ENCODE measurements around the gene KIAA1958.

The KIAA1958 gene

DNA sequence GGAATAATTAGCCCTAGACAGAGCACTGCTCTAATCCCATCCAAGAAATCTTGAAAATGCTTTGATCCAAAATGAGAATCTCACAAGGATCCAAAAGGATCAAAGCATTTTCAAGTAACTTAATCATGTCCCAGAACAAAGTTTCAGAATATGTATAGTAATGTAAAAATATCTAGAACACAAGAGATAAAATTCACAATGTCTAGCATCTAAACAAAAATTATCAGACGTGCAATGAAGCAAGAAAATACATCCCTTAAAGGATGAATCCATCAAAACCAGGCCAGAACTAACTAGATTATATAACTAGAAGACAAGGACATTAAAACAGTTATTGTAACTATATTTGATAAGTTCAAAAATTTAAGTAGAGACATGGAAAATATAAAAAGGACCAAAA lies 162.0 kb downstream of the KIAA1958 start:
- H3K4me3 ChIP-seq (ENCODE audit: control insufficient read depth, low read depth, low read length), result no peak overlapping the region
- TF ChIP-seq, protein P1, sequence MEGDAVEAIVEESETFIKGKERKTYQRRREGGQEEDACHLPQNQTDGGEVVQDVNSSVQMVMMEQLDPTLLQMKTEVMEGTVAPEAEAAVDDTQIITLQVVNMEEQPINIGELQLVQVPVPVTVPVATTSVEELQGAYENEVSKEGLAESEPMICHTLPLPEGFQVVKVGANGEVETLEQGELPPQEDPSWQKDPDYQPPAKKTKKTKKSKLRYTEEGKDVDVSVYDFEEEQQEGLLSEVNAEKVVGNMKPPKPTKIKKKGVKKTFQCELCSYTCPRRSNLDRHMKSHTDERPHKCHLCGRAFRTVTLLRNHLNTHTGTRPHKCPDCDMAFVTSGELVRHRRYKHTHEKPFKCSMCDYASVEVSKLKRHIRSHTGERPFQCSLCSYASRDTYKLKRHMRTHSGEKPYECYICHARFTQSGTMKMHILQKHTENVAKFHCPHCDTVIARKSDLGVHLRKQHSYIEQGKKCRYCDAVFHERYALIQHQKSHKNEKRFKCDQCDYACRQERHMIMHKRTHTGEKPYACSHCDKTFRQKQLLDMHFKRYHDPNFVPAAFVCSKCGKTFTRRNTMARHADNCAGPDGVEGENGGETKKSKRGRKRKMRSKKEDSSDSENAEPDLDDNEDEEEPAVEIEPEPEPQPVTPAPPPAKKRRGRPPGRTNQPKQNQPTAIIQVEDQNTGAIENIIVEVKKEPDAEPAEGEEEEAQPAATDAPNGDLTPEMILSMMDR (IDR thresholded peaks at IDR 0.05; ENCODE audit: control insufficient read depth, insufficient read depth, low read depth, low read length, missing control alignments), result no peak
- no peak for DNase-seq (ENCODE audit: low read depth)

- TF ChIP-seq, protein P1 (IDR thresholded peaks at IDR 0.05; ENCODE audit: control insufficient read depth, insufficient read depth, low read depth, low read length, missing control alignments), result no peak
- DNase-seq (ENCODE audit: low read depth), result no peak
- H3K4me3 ChIP-seq (ENCODE audit: control insufficient read depth, low read depth, low read length), result no peak overlapping the region
These were observed 167.7 kb downstream of the KIAA1958 start for GRCh38 chr9:112654282-112654681.

GRCh38 chr9:112655668-112656067 lies 169.0 kb downstream of the KIAA1958 start:
- TF ChIP-seq, protein P1 (IDR thresholded peaks at IDR 0.05; ENCODE audit: control insufficient read depth, insufficient read depth, low read depth, low read length, missing control alignments), result no peak
- no peak overlapping the region for H3K4me3 ChIP-seq (ENCODE audit: control insufficient read depth, low read depth, low read length)
- DNase-seq (ENCODE audit: low read depth), result no peak

DNA sequence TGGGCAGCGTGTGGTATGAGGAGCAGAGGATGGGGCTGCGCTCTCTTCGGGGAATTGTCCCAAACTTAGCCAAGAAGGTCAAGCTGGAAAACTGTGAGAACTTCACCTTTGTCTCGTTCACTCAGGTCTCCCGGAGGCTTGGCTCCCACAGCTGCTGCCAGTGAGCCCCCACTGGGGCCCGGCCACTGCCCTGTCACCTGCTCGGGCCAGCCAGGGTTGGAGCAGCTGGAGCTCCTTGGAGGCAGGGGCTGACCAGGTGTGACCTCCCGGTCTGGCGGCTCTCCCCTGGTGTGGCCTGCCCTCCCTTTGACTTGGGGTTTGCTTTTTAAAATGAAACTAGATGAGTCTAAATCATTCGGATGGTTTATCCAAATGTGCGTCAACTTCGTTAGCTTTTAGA lies 173.3 kb downstream of the KIAA1958 start:
- TF ChIP-seq, protein P1 (IDR thresholded peaks at IDR 0.05; ENCODE audit: control insufficient read depth, insufficient read depth, low read depth, low read length, missing control alignments), result no peak
- no peak for DNase-seq (ENCODE audit: low read depth)

DNA sequence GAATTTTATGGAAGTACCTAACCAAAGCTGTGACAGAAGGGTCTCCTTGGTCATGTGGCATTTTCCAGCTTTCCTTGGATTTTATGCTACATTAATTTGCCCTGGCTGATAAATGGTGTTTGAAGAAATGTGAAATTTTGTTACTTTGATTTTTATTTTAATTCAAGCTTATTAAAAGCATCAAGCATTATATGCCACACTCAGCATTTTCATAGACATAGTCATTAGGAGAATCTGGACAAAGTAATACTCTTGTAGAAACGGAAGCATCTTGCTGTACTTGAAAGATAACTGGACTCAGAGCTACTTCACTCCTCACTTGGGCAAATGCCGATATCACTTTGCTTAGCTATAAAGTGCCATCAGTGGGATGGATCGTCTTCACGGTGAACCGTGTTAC lies 177.1 kb downstream of the KIAA1958 start:
- DNase-seq (ENCODE audit: low read depth), result no peak
- no peak overlapping the region for H3K4me3 ChIP-seq (ENCODE audit: control insufficient read depth, low read depth, low read length)
- TF ChIP-seq, protein P1 (IDR thresholded peaks at IDR 0.05; ENCODE audit: control insufficient read depth, insufficient read depth, low read depth, low read length, missing control alignments), result no peak

More for the DNA sequence above, 173.3 kb downstream of the KIAA1958 start:
- H3K4me3 ChIP-seq (ENCODE audit: control insufficient read depth, low read depth, low read length), result no peak overlapping the region

DNA sequence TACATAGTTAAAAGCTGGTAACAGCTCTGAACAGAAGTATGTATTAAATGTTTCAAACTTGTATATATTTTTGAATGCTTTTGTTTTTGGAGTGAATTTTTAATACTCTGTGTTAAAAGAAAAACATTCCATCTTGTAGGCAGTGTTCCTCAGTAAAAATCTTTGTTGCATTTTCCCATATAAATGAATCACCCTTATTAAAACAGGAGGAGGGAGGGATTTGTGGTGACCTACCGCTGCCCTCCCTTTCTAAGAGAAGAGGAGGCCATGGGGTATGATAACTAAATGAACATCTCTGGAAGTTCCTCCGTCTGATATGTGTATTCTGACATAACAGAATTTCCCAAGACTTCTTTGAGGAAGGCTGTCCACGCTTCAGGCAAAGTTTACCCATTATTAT lies 177.9 kb downstream of the KIAA1958 start:
- H3K4me3 ChIP-seq (ENCODE audit: control insufficient read depth, low read depth, low read length), result no peak overlapping the region
- DNase-seq (ENCODE audit: low read depth), result peak; percentile 11
- TF ChIP-seq, protein P1 (IDR thresholded peaks at IDR 0.05; ENCODE audit: control insufficient read depth, insufficient read depth, low read depth, low read length, missing control alignments), result no peak

GRCh38 chr9:112665347-112665746 lies 178.7 kb downstream of the KIAA1958 start:
- TF ChIP-seq, protein P1 (IDR thresholded peaks at IDR 0.05; ENCODE audit: control insufficient read depth, insufficient read depth, low read depth, low read length, missing control alignments), result peak; percentile 54
- DNase-seq (ENCODE audit: low read depth), result peak; percentile 5
- H3K4me3 ChIP-seq (ENCODE audit: control insufficient read depth, low read depth, low read length), result no peak overlapping the region
